Activated T-cell treated with anti-CD3 and anti-CD28 coated beads for 4 hours (primary cell): ENCODE results near the gene PPFIA2.
"Not testable (repeated sequence)": the region's sequence is repeated elsewhere in the genome, so short reads cannot be mapped to it uniquely, and the experiment has no call there.

ENCODE experiments used
- DNase-seq: peaks from one replicate; pipeline ENCODE4 v3.0.0-alpha.2; 2020

PPFIA2 gene

GRCh38 chr12:81255456-81255855 is 503.7 kb downstream of the PPFIA2 start:
- DNase-seq, result no peak

- no peak for DNase-seq
These were observed 505.8 kb downstream of the PPFIA2 start for GRCh38 chr12:81253360-81253759.

GRCh38 chr12:81252228-81252627 is 506.9 kb downstream of the PPFIA2 start:
- no peak for DNase-seq

- no peak for DNase-seq
These were observed 509.2 kb downstream of the PPFIA2 start for GRCh38 chr12:81249976-81250375.

GRCh38 chr12:81245907-81246570 is 513.1 kb downstream of the PPFIA2 start:
- no peak for DNase-seq

- DNase-seq, result no peak
These were observed 513.7 kb downstream of the PPFIA2 start for GRCh38 chr12:81245458-81245857.

- no peak for DNase-seq
These were observed 527.4 kb downstream of the PPFIA2 start for GRCh38 chr12:81231574-81232368.

- DNase-seq, result no peak
These were observed 529.4 kb downstream of the PPFIA2 start for GRCh38 chr12:81229759-81230158.

- DNase-seq, result no peak
These were observed 534.5 kb downstream of the PPFIA2 start for GRCh38 chr12:81224626-81225025.

GRCh38 chr12:81222846-81223592 is 536.1 kb downstream of the PPFIA2 start:
- DNase-seq, result no peak

GRCh38 chr12:81221681-81222080 is 537.5 kb downstream of the PPFIA2 start:
- DNase-seq, result no peak

GRCh38 chr12:81216739-81217138 is 542.4 kb downstream of the PPFIA2 start:
- no peak for DNase-seq

- no peak for DNase-seq
These were observed 546.0 kb downstream of the PPFIA2 start for GRCh38 chr12:81212996-81213696.

- no peak for DNase-seq
These were observed 547.8 kb downstream of the PPFIA2 start for GRCh38 chr12:81211306-81211705.

GRCh38 chr12:81209772-81210225 is 549.4 kb downstream of the PPFIA2 start:
- DNase-seq, result not testable (repeated sequence)

GRCh38 chr12:81209012-81209411 is 550.1 kb downstream of the PPFIA2 start:
- no peak for DNase-seq

- DNase-seq, result no peak
These were observed 550.8 kb downstream of the PPFIA2 start for GRCh38 chr12:81208187-81208911.
